Renal cortical epithelial cell (primary cell): ENCODE measurements around the gene TRIM8. TPM values are rescaled to one million over a fixed set of nuclear protein-coding genes. Genes with fewer than 3 reads are reported as not detected.

Source experiments
- DNase-seq: peaks from one replicate; pipeline ENCODE4 v3.0.0-alpha.2; 2011; ENCODE audit warnings: low read depth
- total RNA-seq: library from RNA; depleted of rRNA; stranded (reverse); fragments of >200 nt; gene quantifications from 2 replicates; pipeline ENCODE4 v1.2.3, GENCODE V29; 2014

TRIM8 gene
- total RNA-seq, result 47.2 and 146 TPM in 2 replicates

GRCh38 chr10:102644066-102644645 is at the start of gene TRIM8:
TSS of gene TRIM8 (plus strand) at chr10:102644479. CDS start at chr10:102644618, 139 bp downstream.
- no peak for DNase-seq

- no peak for DNase-seq
Observed at GRCh38 chr10:102595293-102595692, 49.0 kb upstream of the TRIM8 start.

- DNase-seq, result no peak
Observed at GRCh38 chr10:102595897-102596296, 48.4 kb upstream of the TRIM8 start.

GRCh38 chr10:102596506-102596971 is 47.7 kb upstream of the TRIM8 start:
- peak; percentile 66 for DNase-seq

GRCh38 chr10:102597131-102597991 is 46.9 kb upstream of the TRIM8 start:
- no peak for DNase-seq

GRCh38 chr10:102598243-102598642 is 46.0 kb upstream of the TRIM8 start:
- DNase-seq, result no peak

- no peak for DNase-seq
Observed at GRCh38 chr10:102599565-102600327, 44.5 kb upstream of the TRIM8 start.

- no peak for DNase-seq
Observed at GRCh38 chr10:102600816-102601215, 43.5 kb upstream of the TRIM8 start.

GRCh38 chr10:102601639-102602038 is 42.6 kb upstream of the TRIM8 start:
- DNase-seq, result no peak

- DNase-seq, result no peak
Observed at GRCh38 chr10:102602272-102603045, 41.8 kb upstream of the TRIM8 start.

GRCh38 chr10:102603946-102604345 is 40.3 kb upstream of the TRIM8 start:
- DNase-seq, result no peak

GRCh38 chr10:102604439-102604841 is 39.8 kb upstream of the TRIM8 start:
- DNase-seq, result peak; percentile 96

GRCh38 chr10:102605712-102606111 is 38.6 kb upstream of the TRIM8 start:
- peak; percentile 84 for DNase-seq

GRCh38 chr10:102608487-102608886 is 35.8 kb upstream of the TRIM8 start:
- no peak for DNase-seq

- peak; percentile 65 for DNase-seq
Observed at GRCh38 chr10:102610441-102610887, 33.8 kb upstream of the TRIM8 start.

GRCh38 chr10:102611514-102612087 is 32.7 kb upstream of the TRIM8 start:
- DNase-seq, result peak; percentile 65

GRCh38 chr10:102612964-102613275 is 31.4 kb upstream of the TRIM8 start:
- no peak for DNase-seq

GRCh38 chr10:102613286-102613685 is 31.0 kb upstream of the TRIM8 start:
- no peak for DNase-seq

- no peak for DNase-seq
Observed at GRCh38 chr10:102613785-102614184, 30.5 kb upstream of the TRIM8 start.

- no peak for DNase-seq
Observed at GRCh38 chr10:102614888-102615287, 29.4 kb upstream of the TRIM8 start.

GRCh38 chr10:102615361-102615760 is 28.9 kb upstream of the TRIM8 start:
- DNase-seq, result no peak
